Measurements from ENCODE around the gene PSMB3. TPM values are rescaled to one million over a fixed set of nuclear protein-coding genes. Genes with fewer than 3 reads are reported as not detected.

Gene PSMB3
- total and polyA plus RNA-seq, 9 of the 15 experiments (the other 6 are each of a cell fraction or from before 2014, with no cell fraction given) = 460 to 2,775 (median 574) TPM

- no peak for TF ChIP-seq ATF4 (CRISPR knock-in tag; IDR thresholded peaks at IDR 0.05)
- TF ChIP-seq CC2D1A (IDR thresholded peaks at IDR 0.05) = no peak
- no peak for TF ChIP-seq HEY1 (CRISPR knock-in tag; IDR thresholded peaks at IDR 0.05; ENCODE audit: borderline replicate concordance)
- TF ChIP-seq ZNF766 (CRISPR knock-in tag; conservative IDR thresholded peaks at IDR 0.05) = no peak
- no peak for TF ChIP-seq TSC22D4 (tag; IDR thresholded peaks at IDR 0.05)
- TF ChIP-seq RFX1 (IDR thresholded peaks at IDR 0.05) = no peak
- peak; percentile 80 for TF ChIP-seq E2F1 (CRISPR knock-in tag; IDR thresholded peaks at IDR 0.05)
- TF ChIP-seq ZNF407 (IDR thresholded peaks at IDR 0.05; ENCODE audit: low read depth) = no peak
- TF ChIP-seq ZBTB9 (CRISPR knock-in tag; IDR thresholded peaks at IDR 0.05) = no peak
- no peak for TF ChIP-seq CBX2 (IDR thresholded peaks at IDR 0.05; ENCODE audit: insufficient read depth, low read length, poor library complexity, severe bottlenecking)
- TF ChIP-seq ZBTB17 (CRISPR knock-in tag; IDR thresholded peaks at IDR 0.05) = no peak
- TF ChIP-seq DLX4 (CRISPR knock-in tag; IDR thresholded peaks at IDR 0.05) = no peak
- TF ChIP-seq PHF21A (IDR thresholded peaks at IDR 0.05; ENCODE audit: borderline replicate concordance, low read depth) = no peak
- no peak for TF ChIP-seq KLF16 (IDR thresholded peaks at IDR 0.05)
- TF ChIP-seq SNAPC5 (CRISPR knock-in tag; IDR thresholded peaks at IDR 0.05) = no peak
- TF ChIP-seq POLR2A (conservative IDR thresholded peaks at IDR 0.05) = peak; percentile 90
- no peak for TF ChIP-seq TCF3 (CRISPR knock-in tag; IDR thresholded peaks at IDR 0.05)
Measured at GRCh38 chr17:38752308-38753070, at the start of gene PSMB3 (continued).

Measured in K562 (cell line).